DMS 273 (cell line): ENCODE measurements around the gene KCNK13.
"Not testable (repeated sequence)": the region's sequence is repeated elsewhere in the genome, so short reads cannot be mapped to it uniquely, and the experiment has no call there.

Experiments
- DNase-seq: peaks from one replicate; lab custom pipeline; 2025; ENCODE audit not compliant: unreplicated experiment; lab: John Stamatoyannopoulos, UW

KCNK13 gene

DNA sequence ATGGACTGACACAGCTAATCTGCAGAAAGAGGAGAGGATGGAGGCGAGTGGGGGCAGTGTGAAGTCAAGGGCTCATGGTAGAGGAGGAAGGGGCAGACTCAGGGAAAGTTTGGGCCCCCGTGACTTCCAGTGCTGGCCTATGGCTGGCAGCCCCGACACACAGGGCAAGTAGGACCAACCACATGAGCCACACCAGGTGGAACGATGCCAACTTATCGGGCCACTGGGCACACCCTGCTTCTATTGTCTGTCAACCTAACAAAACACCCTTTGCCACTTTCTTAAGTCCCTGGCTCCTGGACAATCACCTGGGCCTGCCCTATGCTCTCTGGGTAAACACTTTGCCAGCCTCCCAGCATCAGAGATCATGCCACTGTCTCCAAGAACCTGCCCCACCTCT lies 129.4 kb downstream of the KCNK13 start:
- no peak for DNase-seq

- no peak for DNase-seq
Observed at GRCh38 chr14:90191585-90191984, 129.8 kb downstream of the KCNK13 start.

DNA sequence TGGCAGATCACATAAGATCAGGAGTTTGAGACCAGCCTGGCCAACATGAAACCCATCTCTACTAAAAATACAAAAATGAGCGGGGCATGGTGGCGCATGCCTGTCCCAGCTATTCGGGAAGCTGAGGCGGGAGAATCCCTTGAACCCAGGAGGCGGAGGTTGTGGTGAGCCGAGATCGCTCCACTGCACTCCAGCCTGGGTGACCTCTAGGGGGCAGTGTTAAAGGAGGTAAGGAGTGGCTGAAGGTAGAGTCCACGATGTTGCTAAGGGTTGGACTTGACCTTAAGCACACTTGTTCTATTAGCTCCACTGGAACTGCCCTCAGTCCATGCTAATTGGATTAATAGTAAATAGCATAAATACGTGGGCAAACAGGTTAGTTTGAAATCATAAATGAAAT lies 132.1 kb downstream of the KCNK13 start:
- DNase-seq: peak; percentile 55

- DNase-seq: no peak
Observed at GRCh38 chr14:90194706-90195105, 132.9 kb downstream of the KCNK13 start.

GRCh38 chr14:90198541-90199060 lies 136.8 kb downstream of the KCNK13 start:
- DNase-seq: no peak

GRCh38 chr14:90200546-90200945 lies 138.8 kb downstream of the KCNK13 start:
- not testable (repeated sequence) for DNase-seq

DNA sequence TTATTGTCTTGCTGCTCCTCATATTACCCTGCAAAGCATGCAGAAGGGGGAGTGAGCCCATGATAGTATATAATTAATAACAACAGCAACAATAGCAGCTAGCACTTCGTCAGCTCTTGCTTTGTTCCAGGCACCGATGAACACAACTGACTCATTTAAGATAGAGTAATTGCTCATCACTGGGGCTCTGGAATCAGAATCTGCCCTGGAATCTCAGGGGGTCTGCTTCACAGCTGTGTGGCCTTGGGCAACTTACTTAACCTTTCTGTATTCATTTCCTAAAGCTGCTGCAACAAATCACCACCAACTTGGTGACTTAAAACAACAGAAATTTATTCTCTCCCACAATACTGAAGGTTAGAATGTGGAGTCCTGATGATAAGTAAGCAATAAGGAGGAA lies 139.6 kb downstream of the KCNK13 start:
- DNase-seq: no peak

- peak; percentile 88 for DNase-seq
Observed at GRCh38 chr14:90204516-90204915, 142.7 kb downstream of the KCNK13 start.

DNA sequence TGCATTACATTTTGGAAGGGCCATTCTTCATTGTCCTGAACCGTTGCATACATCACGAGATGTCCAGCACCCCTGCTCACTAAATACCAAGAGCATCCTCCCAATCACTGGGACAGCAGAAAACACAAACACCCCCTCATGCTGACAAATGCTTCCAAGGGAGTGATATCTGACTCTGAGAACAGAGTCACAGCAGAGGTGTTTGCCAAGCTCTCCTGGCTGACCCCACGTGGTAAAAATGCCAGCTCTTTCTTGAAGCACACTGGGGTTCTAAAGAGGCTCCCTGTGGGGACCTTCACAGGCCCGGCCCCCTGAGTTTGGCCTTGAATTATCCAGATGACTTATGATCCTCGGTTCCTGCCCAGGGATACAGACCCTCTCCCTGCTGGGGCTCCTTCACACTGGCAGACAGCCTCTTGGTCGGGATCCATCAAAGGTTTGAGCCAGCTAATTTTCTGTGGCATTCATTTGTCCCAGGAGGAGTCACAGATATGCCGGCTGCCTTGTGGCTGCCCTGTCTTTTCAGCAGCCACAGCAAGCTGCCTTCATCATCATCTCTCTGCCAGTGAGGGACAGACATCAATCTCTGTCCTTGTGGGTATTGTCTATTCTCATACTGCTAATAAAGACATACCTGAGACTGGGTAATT lies 151.4 kb downstream of the KCNK13 start:
- no peak for DNase-seq

DNA sequence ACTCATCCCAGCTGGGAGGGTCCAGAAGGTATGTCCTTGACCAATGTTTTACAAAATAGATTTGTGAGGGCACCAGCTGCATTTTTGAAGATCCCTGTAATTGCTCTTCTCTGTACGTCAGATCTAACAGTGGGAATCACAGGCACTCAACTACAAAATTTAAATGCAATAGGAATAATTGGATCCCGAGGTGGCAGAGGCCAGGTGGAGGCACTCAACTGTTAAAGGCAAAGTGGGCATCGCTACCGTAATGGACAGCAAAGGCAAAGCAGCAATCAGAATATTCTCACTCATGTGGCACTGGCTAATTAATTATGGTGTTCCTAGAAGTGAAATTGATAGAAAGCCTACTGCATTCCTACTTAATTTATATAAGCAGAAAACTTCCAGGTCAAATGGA lies 166.7 kb downstream of the KCNK13 start:
- no peak for DNase-seq

- DNase-seq: not testable (repeated sequence)
Observed at GRCh38 chr14:90229942-90230341, 168.1 kb downstream of the KCNK13 start.
